ENCODE data around the gene ATRIP.

- TF ChIP-seq CTCF (IDR thresholded peaks at IDR 0.05 in 2 of 3, conservative IDR thresholded peaks at IDR 0.05 in 1 of 3; ENCODE audit: control insufficient read depth in 2 of 3, extremely low read depth in 1 of 3, insufficient read depth in 1 of 3, low read depth in 3 of 3, low read length in 3 of 3) (no peak), TCF7 (IDR thresholded peaks at IDR 0.05; ENCODE audit: borderline replicate concordance) (no peak), EZH2 (IDR thresholded peaks at IDR 0.05; ENCODE audit: borderline replicate concordance, control insufficient read depth, low read depth, low read length) (no peak), SMC3 (IDR thresholded peaks at IDR 0.05; ENCODE audit: borderline replicate concordance, low read length) (no peak), BHLHE40 (IDR thresholded peaks at IDR 0.05; ENCODE audit: borderline replicate concordance in 1 of 2, low read depth in 2 of 2, low read length in 1 of 2) (no peak), MAX (IDR thresholded peaks at IDR 0.05; ENCODE audit: low read depth, low read length) (no peak), RB1 (IDR thresholded peaks at IDR 0.05; ENCODE audit: borderline replicate concordance) (no peak), ZNF24 (IDR thresholded peaks at IDR 0.05) (no peak), SP1 (IDR thresholded peaks at IDR 0.05; ENCODE audit: low read depth, low read length) (no peak), GABPA (IDR thresholded peaks at IDR 0.05; ENCODE audit: low read depth) (no peak), REST (IDR thresholded peaks at IDR 0.05; ENCODE audit: low read depth, low read length) (no peak), HDAC2 (IDR thresholded peaks at IDR 0.05) (no peak), ZNF687 (IDR thresholded peaks at IDR 0.05) (no peak)
Observed at GRCh38 chr3:48502728-48503168, 56.2 kb downstream of the ATRIP start.

Data from GM12878 (cell line).